NCI-H1417 (cell line): Measurements from ENCODE around the gene THUMPD1.
"Not testable (repeated sequence)": the region's sequence is repeated elsewhere in the genome, so short reads cannot be mapped to it uniquely, and the experiment has no call there.

ENCODE experiments used
- DNase-seq, 3 experiments: peaks; one replicate each; lab custom pipeline; 2025; lab: John Stamatoyannopoulos, UW

THUMPD1 gene

DNA sequence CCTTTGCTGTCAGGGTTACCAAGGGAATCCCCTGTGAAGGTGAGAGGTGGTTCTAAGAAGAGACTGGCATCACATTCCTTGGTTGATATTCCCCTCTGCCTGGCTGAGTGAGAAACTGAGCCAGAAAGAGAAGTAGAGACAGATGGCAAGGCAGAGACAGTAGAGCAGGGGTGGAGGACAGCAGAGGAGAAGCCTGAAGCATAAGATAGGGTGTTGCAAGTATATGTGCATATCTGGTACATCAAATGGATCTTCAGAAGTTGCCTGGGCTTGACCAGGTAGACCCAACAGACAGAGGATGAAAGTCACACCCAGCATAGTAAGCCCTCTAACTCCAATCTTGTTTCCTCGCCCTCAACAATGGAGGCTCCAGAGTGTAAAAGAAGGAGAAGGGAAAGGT lies 7.9 kb upstream of the THUMPD1 start:
- no peak for DNase-seq

DNA sequence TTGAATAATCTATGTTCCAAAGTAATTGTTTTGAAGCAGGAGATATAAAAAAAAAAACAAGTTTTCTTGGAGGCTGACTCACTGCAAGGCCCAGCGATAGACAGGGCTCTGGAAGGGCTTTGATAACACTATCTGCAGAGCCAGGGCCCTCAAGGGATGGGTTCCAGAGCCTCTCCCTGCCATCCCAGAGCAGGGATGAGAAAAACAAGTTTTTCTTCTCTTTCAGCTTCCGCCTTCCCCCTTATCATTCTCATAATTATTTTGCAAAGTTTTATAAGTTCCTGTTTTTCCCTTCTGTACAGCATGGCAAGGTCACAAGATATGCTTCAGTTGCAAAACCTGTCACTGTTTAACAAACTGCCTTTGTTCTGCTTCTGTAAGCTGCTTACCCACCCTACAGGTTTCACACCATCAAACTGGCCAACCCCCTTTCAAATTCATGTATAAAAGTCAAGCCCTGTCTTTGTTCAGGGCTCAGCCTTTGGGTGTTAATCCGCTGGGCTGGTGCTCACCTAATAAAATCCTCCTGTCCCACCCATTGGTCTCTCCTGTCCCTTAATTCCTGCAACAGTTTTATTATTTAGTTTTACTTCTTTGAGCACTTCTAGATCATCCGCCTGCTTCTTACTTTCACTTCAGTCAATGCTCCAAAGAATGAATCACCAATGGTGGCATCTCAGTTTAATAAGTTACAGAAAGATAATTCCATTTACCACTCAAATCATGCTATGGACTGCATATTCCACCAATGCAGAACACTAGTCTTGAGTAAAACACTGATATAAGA lies 5.6 kb upstream of the THUMPD1 start:
- no peak for DNase-seq

DNA sequence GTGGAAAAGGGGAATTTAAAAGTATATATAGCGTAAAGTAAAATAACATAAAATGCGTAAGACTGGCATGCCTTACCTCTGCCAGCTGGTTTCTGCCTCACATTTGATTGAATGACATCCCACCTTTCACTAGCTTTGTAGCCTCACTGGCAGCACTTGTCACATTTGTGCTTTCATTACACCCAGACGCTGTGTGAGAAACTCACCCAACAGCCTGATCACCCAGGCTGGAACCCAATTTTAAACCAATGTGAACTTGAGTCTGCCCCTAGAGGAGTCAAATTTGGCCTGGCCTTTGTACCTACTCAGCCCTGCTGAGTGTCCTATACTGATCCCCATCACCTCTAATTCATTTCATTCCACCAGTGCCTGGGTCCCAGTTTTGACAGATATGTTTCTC lies 4.8 kb upstream of the THUMPD1 start:
- DNase-seq, result no peak

DNA sequence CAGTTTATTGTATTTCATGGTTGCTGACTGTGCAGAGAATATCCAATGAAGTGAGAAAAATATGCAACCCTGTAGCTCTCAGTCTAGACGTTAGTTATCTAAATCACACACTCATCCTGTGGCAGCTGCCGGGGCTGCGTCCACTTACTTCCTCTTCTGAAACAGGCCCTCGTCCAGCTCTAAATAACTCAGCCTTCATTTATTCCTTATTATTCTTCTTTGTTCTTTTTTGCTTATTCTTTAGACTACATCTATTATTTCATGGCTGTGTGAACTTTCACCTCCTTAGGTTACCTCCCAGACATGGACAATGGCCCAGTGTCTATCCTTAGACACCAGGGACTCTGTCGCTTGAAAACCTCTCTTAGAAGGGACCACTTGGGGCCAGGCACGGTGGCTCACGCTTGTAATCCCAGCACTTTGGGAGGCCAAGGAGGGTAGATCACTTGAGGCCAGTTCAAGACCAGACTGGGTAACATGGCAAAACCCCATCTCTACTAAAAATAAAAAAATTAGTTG lies 3.4 kb upstream of the THUMPD1 start:
- no peak for DNase-seq

DNA sequence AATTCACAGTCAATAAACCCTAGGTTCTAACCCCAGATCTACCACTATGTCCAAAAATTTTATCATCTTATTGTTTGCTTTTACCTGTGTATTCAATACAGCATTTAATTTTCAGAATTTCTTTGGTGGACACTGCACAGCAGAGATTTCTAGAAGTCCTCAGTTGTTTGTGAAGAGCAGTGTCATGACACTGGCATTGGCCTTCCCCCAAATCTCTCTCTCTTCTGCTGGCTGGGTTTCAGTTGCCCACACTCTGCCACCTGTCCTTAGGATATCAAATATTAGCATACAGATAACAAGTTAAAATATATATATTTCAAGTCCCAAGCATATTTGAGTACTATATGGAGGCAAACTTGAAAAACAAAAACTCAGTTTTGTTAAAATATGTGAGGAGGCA lies 2.0 kb upstream of the THUMPD1 start:
- DNase-seq, result no peak

DNA sequence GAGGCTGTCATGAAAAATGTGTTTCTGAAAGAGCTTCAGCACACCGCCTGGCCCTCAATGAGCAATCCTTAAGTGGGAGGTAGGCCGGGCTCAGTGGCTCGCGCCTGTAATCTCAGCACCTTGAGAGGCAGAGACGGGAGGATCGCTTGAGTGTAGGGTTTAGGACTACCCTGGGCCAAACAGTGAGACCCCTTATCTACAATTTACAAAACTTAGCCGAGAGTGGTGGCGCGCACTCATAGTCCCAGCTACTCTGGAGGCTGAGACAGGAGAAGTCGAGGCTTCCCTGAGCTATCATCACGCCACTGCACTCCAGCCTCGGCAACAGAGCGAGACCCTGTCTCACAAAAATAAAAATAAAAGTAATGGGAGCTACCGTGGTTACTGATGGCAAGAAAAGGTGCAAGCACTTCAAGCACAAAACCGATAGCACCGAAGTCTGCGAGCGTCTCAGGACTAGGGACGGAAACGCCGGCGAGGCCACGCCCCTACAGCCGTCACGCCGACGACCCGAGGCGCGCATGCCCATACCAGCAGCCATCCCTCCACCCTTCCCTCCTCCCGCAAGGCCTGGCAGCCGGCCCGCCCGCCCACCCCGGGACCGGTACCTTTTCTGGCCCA lies 607 bp downstream of the THUMPD1 start:
- DNase-seq, result peak; percentile 58 to 85 (median 81)

DNA sequence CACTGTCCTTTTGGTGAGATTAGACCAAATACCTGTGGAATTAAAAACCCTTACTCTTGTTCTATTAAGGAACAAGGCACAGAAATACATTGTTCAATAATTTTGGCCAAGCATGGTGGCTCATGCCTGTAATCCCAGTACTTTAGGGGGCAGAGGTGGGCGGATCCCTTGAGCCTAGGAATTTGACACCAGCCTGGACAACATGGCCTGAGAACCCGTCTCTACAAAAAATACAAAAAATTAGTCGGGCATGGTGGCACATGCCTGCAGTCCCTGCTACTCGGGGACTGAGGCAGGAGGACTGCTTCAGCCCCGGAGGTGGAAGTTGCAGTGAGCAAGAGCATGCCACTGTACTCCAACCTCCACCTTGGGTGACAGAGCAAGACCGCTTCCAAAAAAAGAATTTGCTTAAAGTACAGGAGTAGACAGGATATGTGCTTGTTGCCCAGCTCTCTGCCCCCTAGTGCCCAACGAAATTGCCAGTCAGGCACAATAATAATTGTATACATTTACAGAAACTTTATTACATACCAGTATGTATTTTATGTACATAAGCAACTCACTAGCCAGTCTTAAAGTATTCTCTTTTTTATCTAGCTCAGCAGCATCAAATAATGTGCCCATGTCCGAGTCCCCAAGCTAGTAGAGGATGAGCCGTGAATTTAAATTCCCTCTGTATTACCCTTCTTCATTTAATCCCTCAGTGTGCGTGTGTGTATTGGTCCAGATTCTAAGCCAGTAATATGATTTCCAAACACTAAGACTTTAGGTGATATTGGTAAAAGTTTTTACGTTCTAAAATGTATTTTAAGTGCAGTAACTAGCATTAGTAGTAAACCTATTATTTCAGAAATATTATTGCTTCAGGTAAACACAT lies 1.4 kb downstream of the THUMPD1 start:
- no peak for DNase-seq

DNA sequence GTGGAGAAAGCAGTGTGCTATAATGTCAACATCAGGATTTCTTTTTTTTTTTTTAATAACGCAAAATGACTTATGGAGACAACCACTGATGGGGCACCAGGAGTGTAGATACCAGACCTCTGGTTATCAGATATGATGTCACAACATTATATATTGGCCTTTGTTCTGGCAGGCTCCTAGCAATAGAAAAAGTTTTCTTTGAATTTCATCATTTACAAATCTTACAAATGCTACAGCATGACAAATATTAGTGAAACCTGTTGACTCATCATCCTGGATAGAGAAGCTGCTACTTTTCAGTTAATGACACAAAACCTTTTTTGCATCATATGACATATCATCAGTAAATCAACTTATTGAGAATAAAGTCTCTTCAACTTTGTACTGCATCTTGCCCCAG lies 6.1 kb downstream of the THUMPD1 start:
- no peak for DNase-seq

DNA sequence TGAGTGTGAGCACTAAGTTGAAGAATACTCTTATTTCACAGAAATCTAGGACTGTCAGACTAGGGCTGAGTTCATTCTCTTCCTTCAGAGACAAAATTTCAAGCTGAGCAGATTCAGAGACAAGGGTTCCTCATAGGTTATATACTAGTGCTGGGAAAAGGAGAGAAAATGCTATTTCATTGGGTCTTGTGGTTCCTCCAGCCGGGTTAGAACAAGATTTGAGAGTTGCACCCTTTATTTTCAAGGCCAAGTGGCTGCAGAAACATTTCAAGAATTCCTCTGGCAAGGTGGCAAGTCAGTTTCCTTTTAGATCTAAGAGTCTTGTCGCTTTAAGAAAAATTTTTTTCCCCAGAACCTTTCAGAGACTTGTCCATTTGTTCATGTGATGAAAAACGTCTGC lies 6.8 kb downstream of the THUMPD1 start:
- DNase-seq, result no peak

DNA sequence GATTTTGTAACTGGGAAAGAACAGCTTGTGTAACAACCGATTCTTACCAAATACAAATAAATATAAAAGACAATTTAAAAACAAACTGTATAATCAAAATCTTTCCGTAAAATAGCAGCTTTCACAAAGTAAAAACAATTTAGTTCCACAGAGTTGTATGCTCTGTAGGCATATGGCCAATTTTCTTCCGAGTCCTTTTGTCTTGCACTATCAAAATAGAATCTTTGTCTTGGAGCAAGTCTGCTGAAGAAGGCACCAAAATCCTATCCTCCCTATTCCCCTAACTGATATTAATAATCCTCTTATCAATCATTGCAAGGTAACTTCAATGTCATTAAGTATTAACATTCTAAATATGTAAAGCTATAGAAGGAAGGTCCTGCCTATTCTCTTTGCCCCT lies 7.6 kb downstream of the THUMPD1 start:
- DNase-seq, result no peak

DNA sequence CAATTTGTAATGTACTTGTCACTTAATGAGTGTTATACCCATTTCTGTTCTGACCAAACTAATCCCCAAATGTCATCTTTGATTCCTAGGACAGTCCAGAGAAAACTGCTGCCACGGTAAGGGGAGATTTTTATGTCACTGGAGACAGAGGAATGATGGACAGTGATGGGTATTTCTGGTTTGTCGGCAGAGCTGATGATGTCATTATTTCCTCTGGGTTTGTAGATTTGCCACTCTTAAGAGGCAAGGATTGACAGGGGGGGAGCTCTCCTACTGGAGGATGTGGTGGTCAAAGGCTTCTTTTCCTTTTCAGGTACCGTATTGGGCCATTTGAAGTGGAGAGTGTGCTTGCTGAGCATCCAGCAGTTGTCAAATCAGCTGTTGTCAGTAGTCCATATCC lies 12.5 kb downstream of the THUMPD1 start:
- DNase-seq, result no peak

DNA sequence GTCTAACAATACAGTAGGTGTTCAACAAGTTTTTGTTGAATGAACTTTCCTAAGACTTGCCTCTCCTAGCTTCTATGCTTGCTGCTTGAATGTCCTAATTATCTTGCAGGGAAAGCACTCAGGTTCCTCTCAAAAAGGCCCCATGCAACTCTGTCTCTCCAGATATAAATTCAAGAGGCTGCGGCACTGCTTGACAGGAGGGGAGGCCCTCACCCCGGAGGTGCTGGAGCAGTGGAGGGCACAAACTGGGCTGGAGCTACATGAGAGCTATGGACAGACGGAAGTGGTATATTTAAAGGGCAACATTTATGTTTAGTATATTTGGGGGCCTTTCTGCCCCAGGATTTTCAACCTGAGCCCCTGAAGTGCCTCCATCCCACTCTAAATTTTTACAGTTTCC lies 14.4 kb downstream of the THUMPD1 start:
- DNase-seq, result no peak

DNA sequence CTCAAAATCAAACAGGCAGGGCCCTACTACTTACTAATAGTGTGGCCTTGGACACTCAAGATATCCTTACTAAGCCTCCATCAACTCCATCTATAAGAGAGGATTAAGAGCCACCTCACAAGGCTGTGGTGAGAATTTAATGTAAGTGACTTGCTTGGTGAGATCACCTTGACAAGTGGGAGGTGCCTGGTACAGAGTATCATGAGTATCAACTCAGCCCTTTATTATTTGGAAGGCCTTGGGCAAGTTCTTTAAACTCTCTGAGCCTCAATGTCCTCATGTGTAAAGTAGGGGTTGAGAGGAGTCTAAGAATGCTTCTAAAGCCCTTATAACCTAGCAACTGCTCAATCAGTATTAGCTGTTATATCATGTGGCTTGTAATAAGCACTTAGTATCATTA lies 15.0 kb downstream of the THUMPD1 start:
- DNase-seq, result no peak

DNA sequence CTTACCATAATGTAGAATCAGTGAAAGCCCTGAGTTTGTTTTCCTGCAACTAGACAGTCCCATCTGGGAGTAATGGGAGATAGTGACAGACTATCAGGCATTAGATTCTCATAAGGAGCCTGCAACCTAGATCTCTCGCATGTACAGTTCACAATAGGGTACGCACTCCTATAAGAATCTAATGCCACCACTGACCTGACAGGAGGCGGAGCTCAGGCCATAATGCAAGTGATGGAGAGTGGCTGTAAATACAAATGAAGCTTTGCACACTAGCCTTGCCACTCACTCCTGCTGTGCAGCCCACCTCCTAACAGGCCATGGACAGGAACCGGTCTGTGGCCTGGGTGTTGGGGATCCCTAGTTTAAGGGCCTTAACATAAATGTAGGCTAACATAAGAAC lies 21.4 kb downstream of the THUMPD1 start:
- no peak for DNase-seq

DNA sequence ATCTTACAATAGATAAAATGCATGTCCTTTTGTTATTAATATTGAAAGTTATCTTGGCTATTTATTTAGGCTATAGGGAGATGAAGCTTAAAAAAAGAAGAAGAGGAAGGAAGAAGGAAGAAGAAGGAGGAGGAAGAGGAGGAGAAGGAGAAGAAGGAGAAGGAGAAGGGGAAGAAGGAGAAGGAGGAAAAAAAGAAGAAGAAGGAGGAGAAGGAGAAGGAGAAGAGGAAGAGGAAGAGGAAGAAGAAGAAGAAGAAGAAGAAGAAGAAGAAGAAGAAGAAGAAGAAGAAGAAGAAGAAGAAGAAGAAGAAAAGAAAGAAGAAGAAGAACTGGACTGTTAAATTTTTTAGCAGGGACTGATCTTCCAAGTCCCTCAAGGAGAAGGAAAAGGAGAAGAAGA lies 23.9 kb downstream of the THUMPD1 start:
- not testable (repeated sequence) for DNase-seq

DNA sequence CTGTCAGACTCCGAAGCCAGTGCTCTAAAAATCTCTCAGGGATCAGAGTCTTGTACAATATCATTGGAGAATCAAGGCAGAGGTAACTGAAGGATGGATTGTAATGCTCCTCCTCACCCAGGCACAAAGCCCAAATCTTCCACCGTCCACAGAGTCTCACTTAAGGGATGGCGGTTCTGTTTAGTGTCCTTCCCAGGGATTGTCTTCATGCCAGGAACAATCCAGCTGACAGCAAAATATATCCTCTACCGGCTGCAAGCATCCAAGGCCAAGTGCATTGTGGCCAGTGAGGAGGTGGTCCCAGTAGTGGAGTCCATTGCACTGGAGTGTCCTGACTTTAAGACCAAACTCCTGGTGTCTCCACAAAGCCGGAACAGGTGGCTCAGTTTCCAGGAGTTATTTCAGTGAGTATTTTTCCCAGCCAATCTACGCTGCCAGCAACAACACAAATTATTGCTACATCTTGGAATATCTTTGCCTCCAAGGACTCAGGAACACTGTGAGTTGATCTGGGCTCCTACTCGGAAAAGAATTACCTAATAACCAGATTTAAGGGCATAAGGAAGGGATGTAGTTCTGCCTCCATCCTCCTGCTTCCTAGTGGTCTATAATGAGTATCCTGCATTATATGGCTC lies 30.2 kb downstream of the THUMPD1 start:
- DNase-seq, result no peak

DNA sequence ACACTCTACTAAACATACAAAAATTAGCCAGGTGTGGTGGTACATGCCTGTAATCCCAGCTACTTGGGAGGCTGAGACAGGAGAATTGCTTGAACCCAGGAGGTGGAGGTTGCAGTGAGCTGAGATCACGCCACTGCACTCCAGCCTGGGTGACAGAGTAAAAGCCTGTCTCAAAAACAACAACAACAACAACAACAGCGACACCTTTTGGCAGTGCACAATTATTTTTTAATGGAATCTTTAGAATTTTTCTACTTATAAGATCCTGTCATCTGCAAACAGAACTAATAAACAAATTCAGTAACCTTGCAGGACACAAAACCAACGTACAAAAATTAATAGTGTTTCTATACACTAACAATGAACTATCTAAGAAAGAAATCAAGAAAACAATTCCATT lies 33.5 kb downstream of the THUMPD1 start:
- peak in 2 of 3 experiments; percentile 2 to 9 for DNase-seq

DNA sequence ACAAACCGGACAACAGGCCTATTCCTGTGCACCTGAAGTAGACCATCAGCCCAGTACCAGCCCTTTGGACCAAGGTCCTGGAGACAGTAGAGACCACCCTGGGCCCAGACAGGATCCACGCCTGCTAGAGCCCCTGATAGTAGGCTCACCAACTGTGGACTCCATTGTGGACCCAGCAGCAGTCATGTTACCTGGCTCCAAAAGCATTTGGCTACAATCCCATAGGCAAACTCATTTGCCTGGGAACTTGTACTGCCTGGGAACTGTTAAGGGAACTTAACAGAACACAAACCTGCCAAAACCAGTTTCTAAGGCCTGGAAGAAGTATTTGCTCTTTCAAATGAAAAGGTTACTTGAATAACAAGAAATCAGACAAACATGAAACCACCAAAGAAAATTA lies 34.2 kb downstream of the THUMPD1 start:
- DNase-seq, result no peak

DNA sequence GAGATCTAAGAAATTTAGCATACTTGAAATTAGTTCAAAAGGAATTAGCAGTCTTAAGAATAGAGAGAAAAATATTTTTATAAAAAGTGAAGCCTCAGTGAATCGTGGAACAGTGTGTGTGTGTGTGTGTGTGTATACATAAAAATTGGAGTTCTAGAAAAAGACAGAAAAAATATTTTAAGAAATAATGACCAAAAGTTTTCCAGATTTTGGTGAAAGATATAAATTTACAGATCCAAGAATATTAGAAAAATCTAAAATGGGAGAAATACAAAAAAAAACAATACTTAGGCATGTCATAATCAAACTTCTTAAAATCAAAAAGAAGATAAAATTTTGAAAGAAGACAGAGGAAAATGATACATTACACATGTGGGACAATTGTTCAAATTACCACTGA lies 35.6 kb downstream of the THUMPD1 start:
- DNase-seq, result not testable (repeated sequence)

DNA sequence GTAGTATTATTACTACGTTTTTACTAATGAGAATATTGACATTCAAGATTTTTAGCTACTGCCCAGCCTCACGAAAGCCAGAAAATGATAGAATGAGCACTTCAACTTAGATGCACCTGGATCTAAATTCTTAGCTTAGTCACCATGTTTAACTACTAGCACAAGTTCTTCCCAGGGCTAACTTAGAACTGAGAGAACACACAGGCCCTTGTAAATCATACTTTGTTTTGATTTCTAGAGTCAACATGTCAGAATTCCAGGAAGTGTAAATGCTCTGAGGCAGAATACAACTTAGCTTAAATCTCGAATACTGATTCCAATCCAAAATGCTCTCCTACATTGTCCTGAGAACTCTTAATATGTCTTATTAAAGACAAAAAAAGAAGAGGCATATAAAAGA lies 37.3 kb downstream of the THUMPD1 start:
- no peak for DNase-seq

DNA sequence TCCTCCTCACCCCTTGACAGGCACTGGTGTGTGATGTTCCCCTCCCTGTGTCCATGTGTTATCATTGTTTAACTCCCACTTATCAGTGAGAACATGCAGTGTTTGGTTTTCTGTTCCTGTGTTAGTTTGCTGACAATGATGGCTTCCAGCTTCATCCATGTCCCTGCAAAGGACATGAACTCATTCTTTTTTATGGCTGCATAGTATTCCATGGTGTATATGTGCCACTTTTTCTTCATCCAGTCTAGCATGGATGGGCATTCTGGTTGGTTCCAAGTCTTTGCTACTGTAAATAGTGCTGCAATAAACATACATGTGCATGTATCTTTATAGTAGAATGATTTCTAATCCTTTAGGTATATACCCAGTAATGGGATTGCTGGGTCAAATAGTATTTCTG lies 39.9 kb downstream of the THUMPD1 start:
- DNase-seq, result not testable (repeated sequence)

DNA sequence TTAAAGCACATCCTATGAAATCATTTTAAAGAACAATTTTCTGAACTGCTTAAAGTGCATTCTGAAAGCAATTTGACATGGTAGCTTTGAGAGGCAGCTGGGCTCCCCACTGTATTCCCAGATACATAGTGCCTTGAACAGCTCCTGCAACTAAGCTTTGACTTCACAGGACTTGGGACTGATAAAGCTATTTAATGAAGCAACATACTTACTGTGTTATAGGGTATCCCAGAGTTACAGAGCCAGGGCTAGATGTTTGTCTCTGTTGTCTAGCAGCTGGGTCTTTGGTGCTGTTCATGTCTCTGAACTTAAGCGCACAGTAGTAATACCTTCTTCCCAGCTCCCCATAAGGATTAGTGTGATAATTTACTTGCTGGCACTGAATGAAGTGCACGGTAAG lies 45.0 kb downstream of the THUMPD1 start:
- no peak for DNase-seq
